DMS53 treated with DMSO at 0.1 percent for 48 hours (cell line): Measurements from ENCODE around the gene DENND4B.

ENCODE experiments used
- DNase-seq: peaks from one replicate; lab custom pipeline; 2025; ENCODE audit not compliant: unreplicated experiment; lab: John Stamatoyannopoulos, UW

Gene DENND4B

GRCh38 chr1:153973071-153973470 is 26.6 kb upstream of the DENND4B start:
- no peak for DNase-seq

DNA sequence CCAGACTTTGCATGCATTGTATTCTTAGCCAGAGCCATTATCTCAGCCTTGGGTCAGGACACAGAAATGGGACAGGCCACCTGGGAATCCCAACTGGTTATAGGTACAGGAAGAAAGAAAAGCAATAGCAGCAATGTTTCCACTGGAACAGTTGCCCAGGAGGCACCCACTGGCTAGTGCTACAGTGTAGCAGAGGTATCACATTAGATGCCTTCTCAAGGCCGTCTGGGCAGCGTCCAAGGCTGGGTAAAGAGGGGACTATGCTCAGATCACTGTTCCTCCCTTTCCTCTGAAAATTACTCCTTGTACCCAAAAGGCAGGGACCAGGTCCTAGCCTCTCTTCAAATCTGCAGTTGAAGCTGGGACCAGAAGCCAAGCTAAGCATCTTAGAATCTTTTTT is 23.8 kb upstream of the DENND4B start:
- no peak for DNase-seq

- no peak for DNase-seq
Measured at GRCh38 chr1:153968972-153969371, 22.5 kb upstream of the DENND4B start.

- no peak for DNase-seq
Measured at GRCh38 chr1:153968408-153968807, 21.9 kb upstream of the DENND4B start.

- DNase-seq = peak; percentile 43
Measured at GRCh38 chr1:153968000-153968363, 21.5 kb upstream of the DENND4B start.

- DNase-seq = peak; percentile 96
Measured at GRCh38 chr1:153967107-153967999, 20.8 kb upstream of the DENND4B start, which contains the start of gene CREB3L4. TSS of gene CREB3L4 (plus strand) at chr1:153967902. CDS start at chr1:153968526, 624 bp downstream.

DNA sequence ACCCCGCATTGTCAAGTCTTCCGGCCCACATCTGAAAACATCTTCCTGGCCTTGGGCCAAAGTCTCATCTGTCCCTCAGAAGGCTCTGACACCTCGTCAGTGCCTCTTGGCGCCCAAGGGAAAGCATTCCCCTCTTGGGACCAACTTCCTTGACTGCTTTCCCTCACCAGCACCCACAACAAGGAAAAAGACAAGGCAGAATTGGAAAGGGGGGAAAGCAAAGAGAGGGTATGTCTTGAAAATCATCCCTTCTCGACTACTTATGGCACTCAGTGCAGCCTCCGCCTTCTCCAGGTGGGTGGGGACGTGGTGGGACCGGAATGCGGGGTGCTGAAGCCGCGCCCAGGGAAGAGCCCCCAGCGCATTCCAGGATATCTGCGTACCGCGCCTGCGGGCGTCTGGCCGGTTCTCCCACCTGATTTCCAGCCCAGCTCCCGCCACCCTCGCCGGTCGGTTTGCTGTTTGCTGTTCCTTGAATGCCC is 17.4 kb upstream of the DENND4B start:
- no peak for DNase-seq

DNA sequence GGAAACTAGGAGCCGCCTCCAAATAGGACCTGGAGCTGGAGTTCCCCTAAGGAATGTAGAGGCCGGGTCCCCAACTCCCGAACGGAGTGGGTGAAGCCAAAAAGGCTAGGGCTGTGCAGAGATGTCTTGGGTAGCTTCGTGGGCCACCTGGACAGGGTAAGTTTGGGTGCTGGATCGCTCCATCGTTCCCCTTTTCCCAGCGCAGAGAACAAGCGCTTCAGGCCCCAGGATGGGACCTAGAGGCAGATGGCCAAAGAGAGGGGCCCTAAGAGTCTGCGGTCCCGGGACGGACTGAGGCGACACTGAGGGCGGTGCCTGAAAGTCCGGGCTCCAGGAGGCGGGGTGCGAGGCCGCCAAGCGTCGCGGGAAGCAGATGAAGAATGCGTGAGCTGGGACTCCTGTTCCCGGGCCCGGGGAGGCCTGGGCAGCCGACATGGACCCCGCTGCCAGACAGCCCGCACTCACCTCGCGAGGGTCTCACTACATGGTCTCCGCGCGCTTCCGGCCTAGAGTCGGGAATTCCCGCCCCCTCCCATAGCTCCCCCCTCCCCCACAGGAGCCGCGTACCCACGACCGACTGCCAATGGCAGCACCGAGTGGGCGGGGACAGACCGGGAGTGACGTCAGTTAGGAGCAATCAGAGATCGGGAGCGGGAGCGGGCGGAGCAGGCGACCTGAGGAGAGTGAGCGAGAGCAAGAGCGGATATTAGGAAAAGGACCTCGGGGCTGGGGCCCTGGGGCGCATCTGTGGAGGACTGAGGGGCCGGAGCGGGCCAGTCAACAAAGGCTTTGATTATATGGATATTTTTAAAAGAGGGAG is 16.7 kb upstream of the DENND4B start, which contains the start of gene SLC39A1:
SLC39A1 (minus strand) TSS at position 508 of the 820 bp plus-strand sequence. CDS start 822 bp downstream, outside the sequence.
- DNase-seq = peak; percentile 90

GRCh38 chr1:153962088-153963029 is 15.8 kb upstream of the DENND4B start:
- DNase-seq = peak; percentile 16

DNA sequence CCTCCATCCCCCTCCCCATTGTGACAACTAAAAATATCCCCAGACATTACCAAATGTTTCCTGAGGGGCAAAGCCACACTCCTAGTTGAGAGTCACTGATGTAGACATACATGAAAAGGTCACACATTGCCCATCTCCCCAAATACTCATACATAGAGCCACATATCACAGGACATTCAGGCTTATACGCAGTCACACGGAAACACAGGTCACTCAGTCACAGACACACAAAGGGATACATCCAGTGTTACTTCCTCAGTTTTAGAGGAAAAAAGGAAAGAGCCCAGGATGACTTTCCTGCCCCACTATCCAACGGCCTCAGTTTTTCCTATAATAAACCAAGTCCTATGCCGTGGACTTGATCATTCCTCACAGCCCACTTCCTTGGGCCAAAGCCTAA is 14.9 kb upstream of the DENND4B start:
- DNase-seq = no peak

- no peak for DNase-seq
Measured at GRCh38 chr1:153960206-153960605, 13.7 kb upstream of the DENND4B start.

GRCh38 chr1:153959454-153959853 is 12.9 kb upstream of the DENND4B start:
- DNase-seq = no peak

- no peak for DNase-seq
Measured at GRCh38 chr1:153958961-153959260, 12.4 kb upstream of the DENND4B start.

- DNase-seq = peak; percentile 98
Measured at GRCh38 chr1:153958111-153958960, 11.8 kb upstream of the DENND4B start, which contains the start of gene CRTC2. TSS of gene CRTC2 (minus strand) at chr1:153958612. CDS start at chr1:153958497, 115 bp downstream.

DNA sequence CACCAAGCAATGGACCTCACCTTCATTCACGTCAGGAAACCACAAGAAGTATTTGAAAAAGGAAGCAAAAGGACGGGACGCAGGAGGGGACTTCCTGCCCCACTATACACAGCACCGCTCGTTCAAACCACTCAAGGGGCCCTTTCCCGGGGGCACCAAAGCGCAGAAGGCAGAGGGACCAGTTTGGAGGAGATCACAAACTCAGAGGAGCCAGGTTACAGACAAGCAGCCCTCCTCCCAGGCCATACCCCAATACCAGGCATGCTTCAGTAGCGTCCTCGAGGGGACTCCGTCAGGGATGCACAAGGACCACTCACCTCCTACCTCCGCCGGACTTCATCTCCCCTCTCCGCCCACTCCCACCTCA is 11.2 kb upstream of the DENND4B start:
- DNase-seq = no peak

DNA sequence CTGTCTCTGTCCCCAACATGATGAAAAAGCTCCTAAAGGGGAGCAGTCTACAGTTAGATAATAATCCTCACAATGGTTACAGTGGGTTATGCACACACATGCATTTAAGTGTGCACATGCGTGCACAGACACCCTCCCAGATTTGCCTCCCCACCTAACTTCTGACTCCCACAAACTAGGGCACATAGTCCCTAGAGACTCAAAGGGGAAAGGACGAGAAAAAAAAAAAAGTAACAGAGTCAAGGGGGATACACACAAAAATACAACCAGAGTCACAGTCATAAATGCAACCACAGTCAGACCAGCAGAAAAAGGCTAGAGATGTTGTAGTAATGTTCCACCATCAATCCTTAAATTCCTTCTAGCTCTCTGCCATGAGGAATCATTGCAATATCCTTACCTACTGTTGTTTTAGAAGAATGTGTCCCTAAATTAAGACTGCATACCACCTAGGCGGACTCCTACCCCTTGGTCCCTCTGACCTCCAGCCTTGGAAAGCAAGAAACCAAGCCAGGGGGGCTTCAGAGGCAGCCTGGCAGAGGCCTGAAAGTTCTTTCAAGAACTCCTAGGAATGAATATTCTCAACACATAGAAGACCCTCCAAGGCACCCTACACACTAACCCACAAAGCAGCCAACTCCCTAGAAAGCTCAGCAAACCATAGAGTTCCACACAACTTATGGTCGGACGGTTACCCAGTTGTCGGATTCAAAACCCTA is 10.6 kb upstream of the DENND4B start:
- DNase-seq = no peak

- no peak for DNase-seq
Measured at GRCh38 chr1:153954826-153955225, 8.3 kb upstream of the DENND4B start.

DNA sequence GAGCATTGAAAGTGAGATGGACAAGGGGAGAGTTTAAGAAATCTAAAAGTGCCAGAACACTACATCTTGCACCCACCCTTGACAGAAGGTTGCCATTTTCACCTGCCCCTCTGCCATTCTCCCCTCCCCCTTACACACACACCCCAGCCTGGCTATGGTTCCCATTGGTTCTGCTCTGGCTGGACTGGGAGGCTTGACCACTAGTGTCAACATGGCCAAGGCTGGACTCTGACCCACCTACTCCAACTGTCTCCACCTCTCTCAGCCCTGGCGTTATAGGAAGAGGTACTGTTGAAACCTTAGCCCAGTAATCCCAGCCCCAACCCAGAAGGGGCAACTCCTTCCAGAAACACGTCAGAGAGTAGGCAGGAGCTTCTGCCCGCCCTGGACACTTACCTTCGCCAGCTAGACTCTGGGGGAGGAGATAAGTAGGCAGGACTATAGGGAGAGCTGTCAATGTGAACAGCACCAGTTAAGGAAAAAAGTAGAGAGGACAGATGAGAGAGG is 7.4 kb upstream of the DENND4B start:
- DNase-seq = no peak

DNA sequence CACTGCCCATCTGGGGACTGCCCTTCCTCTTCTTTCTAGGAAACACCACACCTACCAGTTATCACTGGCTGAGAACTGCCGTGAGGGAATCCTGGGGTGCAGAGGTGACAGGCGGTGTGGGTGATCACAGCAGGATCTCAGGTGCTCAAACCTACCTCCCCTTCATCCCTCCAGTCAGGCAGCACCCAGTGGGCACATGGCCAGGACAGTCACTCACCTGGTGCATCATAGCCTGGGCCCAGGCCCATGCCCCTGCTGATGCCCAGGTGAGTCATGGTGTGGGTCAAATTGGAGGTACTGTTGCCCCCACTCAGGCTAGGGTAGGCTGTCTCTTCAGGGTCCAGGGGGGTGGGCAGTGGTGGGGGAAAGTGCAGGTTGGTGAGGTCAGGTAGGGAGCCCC is 5.3 kb upstream of the DENND4B start:
- DNase-seq = no peak
